PC-3 (cell line): Measurements from ENCODE around the gene PRR15.

Experiments used
- CTCF ChIP-seq: fragments of 300-600 bp; sonication (generic); conservative IDR thresholded peaks from 2 replicates; pipeline ENCODE4 v1.5.1; 2017; ENCODE audit warnings: antibody characterized with exemption, low read depth, mild to moderate bottlenecking, low read length
- EZH2 ChIP-seq: fragments of 300-600 bp; sonication (generic); IDR thresholded peaks from one replicate; pipeline ENCODE4 v1.6.1; 2017; ENCODE audit warnings: antibody characterized with exemption, mild to moderate bottlenecking, low read length; ENCODE audit not compliant: unreplicated experiment
- EZH2phosphoT487 ChIP-seq: fragments of 300-600 bp; sonication (generic); IDR thresholded peaks from 2 replicates; pipeline ENCODE4 v1.6.1; 2018; ENCODE audit warnings: mild to moderate bottlenecking, antibody characterized with exemption, low read length, borderline replicate concordance

DNA sequence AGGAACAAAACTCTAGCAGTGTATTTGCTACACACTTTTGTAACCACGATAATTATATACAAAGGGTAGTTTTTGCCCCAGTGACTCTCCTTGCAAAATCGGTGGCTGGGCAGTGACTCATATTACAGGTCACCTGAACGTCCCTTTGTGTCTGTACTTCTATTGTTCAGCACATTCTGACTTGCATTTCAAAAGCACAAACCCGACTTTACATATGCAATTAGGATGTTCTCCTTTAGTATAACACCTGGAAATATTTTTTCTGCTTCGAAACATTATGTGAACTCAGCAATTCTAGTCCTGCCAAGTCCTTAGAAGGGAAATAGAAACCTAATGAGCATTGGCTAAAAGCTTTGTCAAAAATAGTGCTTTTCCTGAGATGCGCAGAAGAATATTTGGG is 6.0 kb downstream of the PRR15 start:
- no peak for TF ChIP-seq CTCF
- no peak for TF ChIP-seq EZH2phosphoT487
- TF ChIP-seq EZH2 = no peak
